Hepatic stellate cell (primary cell): ENCODE results near the gene ITGA5.

Experiments
- DNase-seq: peaks from one replicate; pipeline ENCODE4 v3.0.0; 2011; ENCODE audit warnings: low spot score

ITGA5 gene

GRCh38 chr12:54352022-54352531 is 67.0 kb downstream of the ITGA5 start:
- DNase-seq = no peak

GRCh38 chr12:54351341-54351740 is 67.7 kb downstream of the ITGA5 start:
- no peak for DNase-seq

- no peak for DNase-seq
These were observed 68.3 kb downstream of the ITGA5 start for GRCh38 chr12:54350743-54351142.

- DNase-seq = no peak
These were observed 69.4 kb downstream of the ITGA5 start for GRCh38 chr12:54349679-54350078.

GRCh38 chr12:54349036-54349435 is 70.0 kb downstream of the ITGA5 start:
- DNase-seq = no peak
